ENCODE results near the gene NELFB.
"Not testable (repeated sequence)": the region's sequence is repeated elsewhere in the genome, so short reads cannot be mapped to it uniquely, and the experiment has no call there.

The NELFB gene

GRCh38 chr9:137247135-137247915, 7.8 kb upstream of the NELFB start:
- DNase-seq (ENCODE audit: low read depth in 1 of 2, low spot score in 1 of 2): no peak

GRCh38 chr9:137247916-137248175, 7.3 kb upstream of the NELFB start:
- DNase-seq (ENCODE audit: low read depth in 1 of 2, low spot score in 1 of 2): no peak

GRCh38 chr9:137250329-137251193, 4.6 kb upstream of the NELFB start:
- no peak for DNase-seq (ENCODE audit: low read depth in 1 of 2, low spot score in 1 of 2)

GRCh38 chr9:137251194-137251461, 4.0 kb upstream of the NELFB start, which contains the start of gene STPG3:
TSS of gene STPG3 (plus strand) at chr9:137251286. CDS start at chr9:137251287, 1 bp downstream.
- DNase-seq (ENCODE audit: low read depth in 1 of 2, low spot score in 1 of 2): no peak

GRCh38 chr9:137251490-137252268, 3.4 kb upstream of the NELFB start:
- no peak for DNase-seq (ENCODE audit: low read depth in 1 of 2, low spot score in 1 of 2)

GRCh38 chr9:137252555-137253506, 2.3 kb upstream of the NELFB start:
- DNase-seq (ENCODE audit: low read depth in 1 of 2, low spot score in 1 of 2): no peak

GRCh38 chr9:137253717-137254623, 1.2 kb upstream of the NELFB start:
- no peak for DNase-seq (ENCODE audit: low read depth in 1 of 2, low spot score in 1 of 2)

GRCh38 chr9:137255448-137256114, 454 bp downstream of the NELFB start:
- no peak for DNase-seq (ENCODE audit: low read depth in 1 of 2, low spot score in 1 of 2)

GRCh38 chr9:137256362-137256761, 1.2 kb downstream of the NELFB start:
- DNase-seq (ENCODE audit: low read depth in 1 of 2, low spot score in 1 of 2): no peak

GRCh38 chr9:137256856-137257255, 1.7 kb downstream of the NELFB start:
- DNase-seq (ENCODE audit: low read depth in 1 of 2, low spot score in 1 of 2): no peak

GRCh38 chr9:137262173-137262908, 7.2 kb downstream of the NELFB start:
- DNase-seq (ENCODE audit: low read depth in 1 of 2, low spot score in 1 of 2): not testable (repeated sequence)

- DNase-seq (ENCODE audit: low read depth in 1 of 2, low spot score in 1 of 2): no peak
Measured at GRCh38 chr9:137262909-137263285, 7.8 kb downstream of the NELFB start.

GRCh38 chr9:137263506-137263905, 8.4 kb downstream of the NELFB start:
- no peak for DNase-seq (ENCODE audit: low read depth in 1 of 2, low spot score in 1 of 2)

- no peak for DNase-seq (ENCODE audit: low read depth in 1 of 2, low spot score in 1 of 2)
Measured at GRCh38 chr9:137264067-137264466, 8.9 kb downstream of the NELFB start.

GRCh38 chr9:137265496-137266161, 10.5 kb downstream of the NELFB start:
- no peak for DNase-seq (ENCODE audit: low read depth in 1 of 2, low spot score in 1 of 2)

- no peak for DNase-seq (ENCODE audit: low read depth in 1 of 2, low spot score in 1 of 2)
Measured at GRCh38 chr9:137266162-137266527, 11.0 kb downstream of the NELFB start.

- no peak for DNase-seq (ENCODE audit: low read depth in 1 of 2, low spot score in 1 of 2)
Measured at GRCh38 chr9:137266585-137267453, 11.7 kb downstream of the NELFB start.

Measured in stimulated activated CD4-positive, alpha-beta T cell treated with anti-CD3 and anti-CD28 coated beads, Interleukin-15, amount 100 ng/mL, for 1 hour (primary cell).